K562 (cell line): ENCODE data around the gene TMTC2. TPM values are rescaled to one million over a fixed set of nuclear protein-coding genes. Genes with fewer than 3 reads are reported as not detected.

Experiments used
- ARID4B ChIP-seq: sonication (generic); formaldehyde crosslinking; IDR thresholded peaks from 2 replicates; pipeline ENCODE4 v1.8.0; 2022; ENCODE audit warnings: mild to moderate bottlenecking, missing genetic modification reagents
- BRCA1 ChIP-seq, 2 experiments: fragments of 450-650 bp in 1 of 2; sonication (generic) in 1 of 2; formaldehyde crosslinking in 1 of 2; IDR thresholded peaks; 2 replicates each; pipeline versions ENCODE4 v1.5.0 to v1.6.1; 2017 to 2020; ENCODE audit warnings: mild to moderate bottlenecking in 1 of 2, missing genetic modification reagents in 1 of 2
- CREB3L1 ChIP-seq: fragments of 450-650 bp; IDR thresholded peaks from 2 replicates; pipeline ENCODE4 v1.6.1; 2014; ENCODE audit warnings: low read depth, mild to moderate bottlenecking, moderate library complexity, borderline replicate concordance
- ETS2 ChIP-seq: IDR thresholded peaks from 2 replicates; pipeline ENCODE4 v1.6.1; 2016; ENCODE audit warnings: borderline replicate concordance, missing genetic modification characterization, mild to moderate bottlenecking, moderate library complexity, missing compliant biosample characterization; ENCODE audit not compliant: poor library complexity, severe bottlenecking
- FOS ChIP-seq: IDR thresholded peaks from 3 replicates; pipeline ENCODE4 v1.6.1; 2011; ENCODE audit not compliant: insufficient read length; ENCODE audit errors: extremely low read depth
- HEY1 ChIP-seq: fragments of 250-450 bp; sonication (Bioruptor Pico); IDR thresholded peaks from 2 replicates; pipeline ENCODE4 v1.5.0; 2020; ENCODE audit warnings: mild to moderate bottlenecking, moderate library complexity, borderline replicate concordance
- KHSRP ChIP-seq: fragments of 450-650 bp; IDR thresholded peaks from 2 replicates; pipeline ENCODE4 v1.6.1; 2017
- MYBL2 ChIP-seq, 2 experiments: fragments of 450-650 bp in 1 of 2; sonication (generic) in 1 of 2; formaldehyde crosslinking in 1 of 2; IDR thresholded peaks; 2 replicates each; pipeline versions ENCODE4 v1.6.1 to v1.8.1; 2017 to 2022; ENCODE audit warnings: borderline replicate concordance in 1 of 2, inconsistent platforms in 1 of 2, low read depth in 1 of 2, mild to moderate bottlenecking in 1 of 2, missing genetic modification reagents in 1 of 2, moderate library complexity in 1 of 2
- MYC ChIP-seq, 2 experiments: fragments of 250-450 bp in 1 of 2; sonication (Bioruptor Pico) in 1 of 2; IDR thresholded peaks; 2 replicates each; pipeline versions ENCODE4 v1.5.1 to v1.6.1; 2012 to 2021; ENCODE audit warnings: low read depth in 2 of 2, borderline replicate concordance in 1 of 2, improper control_type of control experiment in 1 of 2, low read length in 1 of 2, mild to moderate bottlenecking in 1 of 2, moderate library complexity in 1 of 2
- NEUROD1 ChIP-seq: fragments of 150-350 bp; IDR thresholded peaks from 2 replicates; pipeline ENCODE4 v1.6.1; 2014; ENCODE audit warnings: borderline replicate concordance, low read length, low read depth; ENCODE audit not compliant: partially characterized antibody
- NR4A1 ChIP-seq, 2 experiments: fragments of 250-450 bp in 1 of 2; fragments of 450-650 bp in 1 of 2; sonication (Bioruptor Pico) in 1 of 2; IDR thresholded peaks; 2 replicates each; pipeline versions ENCODE4 v1.4.0 to v1.6.1; 2016 to 2020; ENCODE audit warnings: mild to moderate bottlenecking in 2 of 2, missing compliant biosample characterization in 1 of 2, missing genetic modification characterization in 1 of 2, moderate library complexity in 1 of 2
- POLR2AphosphoS2 ChIP-seq: IDR thresholded peaks from 2 replicates; pipeline ENCODE4 v1.6.1; 2012; ENCODE audit warnings: low read length, improper control_type of control experiment
- PTBP1 ChIP-seq: fragments of 200-400 bp; formaldehyde crosslinking; IDR thresholded peaks from 2 replicates; pipeline ENCODE4 v1.6.1; 2017; ENCODE audit warnings: low read depth, low read length
- SRSF1 ChIP-seq: fragments of 200-400 bp; formaldehyde crosslinking; IDR thresholded peaks from 2 replicates; pipeline ENCODE4 v1.6.1; 2017; ENCODE audit warnings: mild to moderate bottlenecking, low read depth, low read length, moderate library complexity
- STAG1 ChIP-seq: sonication (generic); formaldehyde crosslinking; IDR thresholded peaks from 2 replicates; pipeline ENCODE4 v1.5.0; 2020; ENCODE audit warnings: missing genetic modification reagents, borderline replicate concordance
- XRCC3 ChIP-seq: fragments of 450-650 bp; IDR thresholded peaks from 2 replicates; pipeline ENCODE4 v1.6.1; 2017; ENCODE audit warnings: mild to moderate bottlenecking, moderate library complexity
- ZBTB26 ChIP-seq: fragments of 450-650 bp; formaldehyde crosslinking; IDR thresholded peaks from 2 replicates; pipeline ENCODE4 v1.4.0; 2022; ENCODE audit warnings: missing genetic modification characterization
- polyA plus RNA-seq, 8 experiments: library from polyadenylated mRNA; depleted of rRNA in 4 of 8; stranded (reverse) in 5 of 8; unstranded in 3 of 8; fragments of >200 nt; fragmentation: Nextera tagmentation in 2 of 8; fragmentation: Illumina TruSeq in 1 of 8; extraction: Ambion mirVana in 2 of 8; extraction: Trizol in 1 of 8; gene quantifications; 2 replicates each; pipeline versions ENCODE4 v1.2.1 to v1.2.3, GENCODE V29; 2011 to 2014; ENCODE audit warnings: inconsistent platforms in 1 of 8, missing spikeins in 1 of 8
- total RNA-seq, 7 experiments: library from RNA; depleted of rRNA in 6 of 7; stranded (reverse); fragments of >200 nt in 6 of 7; fragmentation: Illumina TruSeq in 2 of 7; extraction: Trizol in 2 of 7; gene quantifications; 2 replicates each; pipeline versions ENCODE4 v1.2.1 to v1.2.3, GENCODE V29; 2011 to 2021; ENCODE audit warnings: low replicate concordance in 1 of 7

Gene TMTC2
- total and polyA plus RNA-seq, 9 of the 15 experiments (the other 6 are each of a cell fraction or from before 2014, with no cell fraction given) = 0.29 to 1.1 (median 0.55) TPM

GRCh38 chr12:83172866-83173649 is 486.4 kb downstream of the TMTC2 start (continued):
- TF ChIP-seq ARID4B (CRISPR knock-in tag) (no peak), PTBP1 (no peak), CREB3L1 (no peak), MYC (IDR thresholded peaks at IDR 0.05; ENCODE audit: low read depth, low read length) (0 out of 2 replicates have a peak, but pooled peaks have one; percentile 3), MYC (CRISPR knock-in tag; IDR thresholded peaks at IDR 0.05; ENCODE audit: borderline replicate concordance, low read depth) (no peak), BRCA1 (IDR thresholded peaks at IDR 0.05) (no peak), BRCA1 (CRISPR knock-in tag; IDR thresholded peaks at IDR 0.05) (no peak), SRSF1 (no peak), NEUROD1 (peak; percentile 81), ETS2 (tag) (no peak), POLR2AphosphoS2 (no peak), XRCC3 (0 out of 2 replicates have a peak, but pooled peaks have one; percentile 42), HEY1 (CRISPR knock-in tag) (no peak), STAG1 (CRISPR knock-in tag) (no peak), KHSRP (peak; percentile 74), MYBL2 (IDR thresholded peaks at IDR 0.05; ENCODE audit: low read depth) (no peak), MYBL2 (CRISPR knock-in tag; IDR thresholded peaks at IDR 0.05; ENCODE audit: borderline replicate concordance) (no peak), ZBTB26 (no peak), FOS (no peak), NR4A1 (CRISPR knock-in tag; IDR thresholded peaks at IDR 0.05) (no peak), NR4A1 (tag; IDR thresholded peaks at IDR 0.05) (no peak)
